Neural progenitor cell (in vitro differentiated cells): ENCODE results near the gene RAB34. TPM values are rescaled to one million over a fixed set of nuclear protein-coding genes. Genes with fewer than 3 reads are reported as not detected.

Experiments used
- DNase-seq: peaks from one replicate; pipeline ENCODE4 v3.0.0-alpha.2; 2016; ENCODE audit warnings: low spot score
- H2AFZ ChIP-seq: fragments of 200-600 bp; sonication (generic); replicated peaks from 2 replicates; pipeline ENCODE4 v1.6.1; 2016; ENCODE audit warnings: antibody characterized with exemption
- H3F3A ChIP-seq: fragments of 200-600 bp; sonication (generic); 2 replicates; pipeline ENCODE4 v1.6.1; 2016; ENCODE audit warnings: antibody characterized with exemption, low read depth
- H3K27ac ChIP-seq: fragments of 200-600 bp; sonication (generic); 2 replicates; pipeline ENCODE4 v1.5.1; 2016; ENCODE audit warnings: mild to moderate bottlenecking
- H3K27me3 ChIP-seq: fragments of 200-600 bp; sonication (generic); 2 replicates; pipeline ENCODE4 v1.6.1; 2016; ENCODE audit warnings: mild to moderate bottlenecking, moderate library complexity
- H3K36me3 ChIP-seq: fragments of 200-600 bp; sonication (generic); 2 replicates; pipeline ENCODE4 v1.5.1; 2016
- H3K4me1 ChIP-seq: fragments of 200-600 bp; sonication (generic); 2 replicates; pipeline ENCODE4 v1.6.1; 2016; ENCODE audit warnings: mixed run types
- H3K4me2 ChIP-seq: fragments of 200-600 bp; sonication (generic); 2 replicates; pipeline ENCODE4 v1.6.1; 2016
- H3K4me3 ChIP-seq: fragments of 200-600 bp; sonication (generic); 2 replicates; pipeline ENCODE4 v1.5.1; 2016
- H3K79me2 ChIP-seq: fragments of 200-600 bp; sonication (generic); 2 replicates; pipeline ENCODE4 v1.6.1; 2016; ENCODE audit warnings: low read depth
- H3K9ac ChIP-seq: fragments of 200-600 bp; sonication (generic); 2 replicates; pipeline ENCODE4 v1.6.1; 2016
- H3K9me3 ChIP-seq: fragments of 200-600 bp; sonication (generic); 2 replicates; pipeline ENCODE4 v1.5.1; 2016; ENCODE audit warnings: low read depth
- H4K20me1 ChIP-seq: fragments of 200-600 bp; sonication (generic); 2 replicates; pipeline ENCODE4 v1.6.1; 2016; ENCODE audit warnings: low read depth
- H3K27ac Mint-ChIP-seq: 3 replicates; pipeline ENCODE4 v1.8.0; 2021; ENCODE audit warnings: mixed read lengths
- H3K27me3 Mint-ChIP-seq: 2 replicates; pipeline ENCODE4 v1.8.0; 2022; ENCODE audit warnings: low read depth, mild to moderate bottlenecking, inconsistent platforms, moderate library complexity, mixed read lengths; ENCODE audit not compliant: insufficient read depth
- H3K36me3 Mint-ChIP-seq: 3 replicates; pipeline ENCODE4 v1.8.0; 2021; ENCODE audit warnings: mixed read lengths
- H3K4me1 Mint-ChIP-seq: 3 replicates; pipeline ENCODE4 v1.8.0; 2021; ENCODE audit warnings: mixed read lengths
- H3K4me3 Mint-ChIP-seq: 3 replicates; pipeline ENCODE4 v1.8.0; 2021; ENCODE audit warnings: mild to moderate bottlenecking, moderate library complexity, mixed read lengths
- H3K9me3 Mint-ChIP-seq: 3 replicates; pipeline ENCODE4 v1.8.0; 2020; ENCODE audit warnings: mixed read lengths
- EZH2 ChIP-seq: fragments of 200-600 bp; sonication (generic); IDR thresholded peaks from 2 replicates; pipeline ENCODE4 v1.6.1; 2017; ENCODE audit warnings: antibody characterized with exemption, mild to moderate bottlenecking, moderate library complexity
- EZH2phosphoT487 ChIP-seq: fragments of 200-600 bp; sonication (generic); IDR thresholded peaks from 2 replicates; pipeline ENCODE4 v1.6.1; 2017; ENCODE audit warnings: antibody characterized with exemption
- total RNA-seq: library from RNA; depleted of rRNA; stranded (reverse); fragments of >200 nt; gene quantifications from 2 replicates; pipeline ENCODE4 v1.2.3, GENCODE V29; 2015; ENCODE audit warnings: low replicate concordance
- TF ChIP-seq, protein P1 (sequence below): fragments of 200-600 bp; sonication (generic); IDR thresholded peaks from 2 replicates; pipeline ENCODE4 v1.5.1; 2017; ENCODE audit warnings: antibody characterized with exemption, mild to moderate bottlenecking

RAB34 gene
- total RNA-seq, 1 donor from 2014 or later = 82.8 TPM

GRCh38 chr17:28744104-28744971, 26.7 kb upstream of the RAB34 start:
- H3K36me3 ChIP-seq = no peaks in the 10 kb centered on the region
- peaks cover 16% of the 10 kb centered on the region for H3K4me1 ChIP-seq
- peaks cover 51% of the 10 kb centered on the region for H4K20me1 ChIP-seq
- Mint-ChIP-seq H3K27me3 (peaks cover 4% of the 10 kb centered on the region), H3K4me3 (peak overlapping the region; percentile 91), H3K36me3 (peaks cover 3% of the 10 kb centered on the region), H3K27ac (peak overlapping the region; percentile 96), H3K4me1 (peaks cover 22% of the 10 kb centered on the region), H3K9me3 (no peaks in the 10 kb centered on the region)
- H3K9me3 ChIP-seq = no peaks in the 10 kb centered on the region
- H3K27ac ChIP-seq = peak overlapping the region; percentile 100
- H3K79me2 ChIP-seq = peaks cover 40% of the 10 kb centered on the region
- no peak overlapping the region for H2AFZ ChIP-seq
- TF ChIP-seq EZH2phosphoT487 (no peak), EZH2 (no peak)
- TF ChIP-seq, protein P1, sequence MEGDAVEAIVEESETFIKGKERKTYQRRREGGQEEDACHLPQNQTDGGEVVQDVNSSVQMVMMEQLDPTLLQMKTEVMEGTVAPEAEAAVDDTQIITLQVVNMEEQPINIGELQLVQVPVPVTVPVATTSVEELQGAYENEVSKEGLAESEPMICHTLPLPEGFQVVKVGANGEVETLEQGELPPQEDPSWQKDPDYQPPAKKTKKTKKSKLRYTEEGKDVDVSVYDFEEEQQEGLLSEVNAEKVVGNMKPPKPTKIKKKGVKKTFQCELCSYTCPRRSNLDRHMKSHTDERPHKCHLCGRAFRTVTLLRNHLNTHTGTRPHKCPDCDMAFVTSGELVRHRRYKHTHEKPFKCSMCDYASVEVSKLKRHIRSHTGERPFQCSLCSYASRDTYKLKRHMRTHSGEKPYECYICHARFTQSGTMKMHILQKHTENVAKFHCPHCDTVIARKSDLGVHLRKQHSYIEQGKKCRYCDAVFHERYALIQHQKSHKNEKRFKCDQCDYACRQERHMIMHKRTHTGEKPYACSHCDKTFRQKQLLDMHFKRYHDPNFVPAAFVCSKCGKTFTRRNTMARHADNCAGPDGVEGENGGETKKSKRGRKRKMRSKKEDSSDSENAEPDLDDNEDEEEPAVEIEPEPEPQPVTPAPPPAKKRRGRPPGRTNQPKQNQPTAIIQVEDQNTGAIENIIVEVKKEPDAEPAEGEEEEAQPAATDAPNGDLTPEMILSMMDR = no peak
- H3K4me3 ChIP-seq = peak overlapping the region; percentile 78
- peak; percentile 92 for DNase-seq
- peak overlapping the region; percentile 99 for H3K9ac ChIP-seq
- H3F3A ChIP-seq = peaks cover 63% of the 10 kb centered on the region
- peak overlapping the region; percentile 88 for H3K4me2 ChIP-seq
- H3K27me3 ChIP-seq = no peaks in the 10 kb centered on the region

DNA sequence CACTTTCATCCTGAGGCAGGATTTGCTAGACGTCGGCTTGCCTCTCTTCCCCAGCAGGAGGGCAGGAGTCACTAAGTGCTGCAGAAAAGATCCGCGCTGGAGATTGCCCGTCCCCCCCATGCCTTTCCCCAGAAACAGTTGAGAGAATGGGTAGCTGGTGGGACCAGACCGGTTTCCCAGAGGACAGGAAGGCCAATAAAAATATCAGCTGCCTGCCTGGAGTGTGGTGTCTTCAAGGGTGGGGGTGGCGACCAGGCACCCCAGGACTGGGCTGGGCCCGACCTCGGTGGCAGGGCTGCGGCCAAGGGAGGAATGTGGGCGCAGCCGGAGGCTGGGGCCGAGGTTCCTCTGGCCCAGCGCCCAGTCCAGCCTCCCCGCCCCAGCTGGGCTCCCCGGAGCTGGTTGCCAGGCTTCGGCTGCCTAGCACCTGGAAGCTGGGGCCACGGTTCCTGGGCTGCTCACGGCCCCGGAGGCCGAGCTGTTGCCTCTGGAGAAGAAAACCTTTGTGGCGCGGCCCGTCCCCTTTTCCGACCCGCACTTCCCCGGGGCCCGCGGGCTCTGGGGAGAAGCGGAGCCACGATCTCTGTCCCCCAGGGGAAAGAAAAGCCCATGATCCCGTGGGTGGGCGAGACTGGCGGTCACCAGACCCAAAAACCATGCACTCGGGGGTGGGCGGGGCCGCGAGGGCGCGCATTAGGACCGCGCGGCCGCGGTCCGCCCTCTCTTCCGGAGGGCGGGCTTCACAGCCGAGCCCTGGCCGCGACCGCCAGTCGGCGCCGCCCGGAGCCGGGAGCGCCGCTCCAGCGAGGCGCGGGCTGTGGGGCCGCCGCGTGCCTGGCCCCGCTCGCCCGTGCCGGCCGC, 25.8 kb upstream of the RAB34 start, which contains the start of gene TRAF4:
Gene TRAF4 (plus strand): TSS at position 769 of the 861 bp plus-strand sequence. CDS start 102 bp downstream, outside the sequence.
- peaks cover 17% of the 10 kb centered on the region for H3K4me1 Mint-ChIP-seq
- H2AFZ ChIP-seq = no peak within 1 kb of the TSS

More for the DNA sequence above, 25.8 kb upstream of the RAB34 start, which contains the start of gene TRAF4:
- H3K79me2 ChIP-seq = peaks cover 40% of the 10 kb centered on the region
- Mint-ChIP-seq H3K27ac (peak within 1 kb of the TSS; percentile 96), H3K4me3 (peak within 1 kb of the TSS; percentile 91), H3K9me3 (no peaks in the 10 kb centered on the region), H3K27me3 (peaks cover 4% of the 10 kb centered on the region), H3K36me3 (peaks cover 3% of the 10 kb centered on the region)
- peak within 1 kb of the TSS; percentile 99 for H3K9ac ChIP-seq
- H4K20me1 ChIP-seq = peaks cover 42% of the 10 kb centered on the region
- peak within 1 kb of the TSS; percentile 100 for H3K27ac ChIP-seq
- no peak for TF ChIP-seq EZH2phosphoT487
- TF ChIP-seq, protein P1 = no peak
- TF ChIP-seq EZH2 = no peak
- DNase-seq = peak; percentile 96
- H3K9me3 ChIP-seq = no peaks in the 10 kb centered on the region
- H3K27me3 ChIP-seq = no peaks in the 10 kb centered on the region
- peak within 1 kb of the TSS; percentile 88 for H3K4me2 ChIP-seq
- H3K4me1 ChIP-seq = peaks cover 16% of the 10 kb centered on the region
- H3K4me3 ChIP-seq = peak within 1 kb of the TSS; percentile 78
- peaks cover 54% of the 10 kb centered on the region for H3F3A ChIP-seq
- H3K36me3 ChIP-seq = no peaks in the 10 kb centered on the region
